ENCODE measurements around the gene C2orf81. TPM values are rescaled to one million over a fixed set of nuclear protein-coding genes. Genes with fewer than 3 reads are reported as not detected.

The C2orf81 gene
- total RNA-seq, 4 donors from 2014 or later = 0.48 to 1.4 (median 1.0) TPM

GRCh38 chr2:74413001-74413698 lies 8.3 kb downstream of the C2orf81 start:
- no peak for TF ChIP-seq CTCF (IDR thresholded peaks at IDR 0.05)
- ATAC-seq (ENCODE audit: low FRiP score) = no peak
- DNase-seq (ENCODE audit: low spot score) = no peak

- no peak for TF ChIP-seq CTCF (IDR thresholded peaks at IDR 0.05)
- DNase-seq (ENCODE audit: low spot score) (no peak), ATAC-seq (ENCODE audit: low FRiP score) (no peak)
Measured at GRCh38 chr2:74407682-74408081, 13.7 kb downstream of the C2orf81 start.

- no peak for DNase-seq (ENCODE audit: low spot score)
- no peak for TF ChIP-seq CTCF (IDR thresholded peaks at IDR 0.05)
- ATAC-seq (ENCODE audit: low FRiP score) = no peak
Measured at GRCh38 chr2:74406035-74406434, 15.4 kb downstream of the C2orf81 start.

- no peak for TF ChIP-seq CTCF (IDR thresholded peaks at IDR 0.05)
- no peak for DNase-seq (ENCODE audit: low spot score)
- no peak for ATAC-seq (ENCODE audit: low FRiP score)
Measured at GRCh38 chr2:74401891-74402290, 19.5 kb downstream of the C2orf81 start.

GRCh38 chr2:74399785-74400184 lies 21.6 kb downstream of the C2orf81 start:
- ATAC-seq (ENCODE audit: low FRiP score) = no peak
- no peak for TF ChIP-seq CTCF (IDR thresholded peaks at IDR 0.05)
- DNase-seq (ENCODE audit: low spot score) = no peak

- no peak for ATAC-seq (ENCODE audit: low FRiP score)
- no peak for TF ChIP-seq CTCF (IDR thresholded peaks at IDR 0.05)
- DNase-seq (ENCODE audit: low spot score) = no peak
Measured at GRCh38 chr2:74396149-74396548, 25.3 kb downstream of the C2orf81 start.

- no peak for ATAC-seq (ENCODE audit: low FRiP score)
Measured at GRCh38 chr2:74393525-74393924, 27.9 kb downstream of the C2orf81 start.

More at GRCh38 chr2:74393525-74393924, 27.9 kb downstream of the C2orf81 start:
- TF ChIP-seq CTCF (IDR thresholded peaks at IDR 0.05) = no peak
- no peak for DNase-seq (ENCODE audit: low spot score)
